ENCODE data around the gene TAC4.
A peak's percentile ranks its signal among the peaks of the same experiment; 100 is the strongest.

TAC4 gene

GRCh38 chr17:49859991-49860953 lies 12.4 kb upstream of the TAC4 start:
- ChIA-PET CTCF (interaction anchor here (0.7 to 25.2 kb wide), 19 partner anchors 9 to 437 kb away, joined by 3 to 753 read pairs (median 4); partner anchors contain the start of gene DLX3), POLR2A (no interaction called here)
- no peak overlapping the region for H3K4me3 ChIP-seq (ENCODE audit: low read depth, low read length)
- no peak for TF ChIP-seq CTCF (IDR thresholded peaks at IDR 0.05; ENCODE audit: insufficient read depth, low read length, missing control alignments)
- DNase-seq (ENCODE audit: low read depth, low spot score), result no peak

GRCh38 chr17:49858796-49859195 lies 10.9 kb upstream of the TAC4 start:
- TF ChIP-seq CTCF (IDR thresholded peaks at IDR 0.05; ENCODE audit: insufficient read depth, low read length, missing control alignments), result no peak
- DNase-seq (ENCODE audit: low read depth, low spot score), result no peak
- ChIA-PET CTCF (interaction anchor here (0.5 to 25.2 kb wide), 2 partner anchors 9 to 140 kb away, joined by 3 to 753 read pairs; partner anchors contain the start of gene DLX3), POLR2A (no interaction called here)
- no peak overlapping the region for H3K4me3 ChIP-seq (ENCODE audit: low read depth, low read length)

GRCh38 chr17:49854126-49854525 lies 6.3 kb upstream of the TAC4 start:
- no peak for TF ChIP-seq CTCF (IDR thresholded peaks at IDR 0.05; ENCODE audit: insufficient read depth, low read length, missing control alignments)
- CTCF ChIA-PET, result interaction anchor here (1.3 to 25.2 kb wide), 4 partner anchors 8 to 286 kb away, joined by 3 to 753 read pairs (median 4); partner anchors contain the start of gene DLX3
- POLR2A ChIA-PET, result no interaction called here

GRCh38 chr17:49853470-49854015 lies 5.7 kb upstream of the TAC4 start:
- ChIA-PET POLR2A (no interaction called here), CTCF (interaction anchor here (1.1 to 25.2 kb wide), 5 partner anchors 9 to 286 kb away, joined by 3 to 753 read pairs (median 4); partner anchors contain the start of gene DLX3)
- H3K4me3 ChIP-seq (ENCODE audit: low read depth, low read length), result no peak overlapping the region
- no peak for TF ChIP-seq CTCF (IDR thresholded peaks at IDR 0.05; ENCODE audit: insufficient read depth, low read length, missing control alignments)
- DNase-seq (ENCODE audit: low read depth, low spot score), result no peak

More at GRCh38 chr17:49854126-49854525, 6.3 kb upstream of the TAC4 start:
- H3K4me3 ChIP-seq (ENCODE audit: low read depth, low read length), result no peak overlapping the region
- no peak for DNase-seq (ENCODE audit: low read depth, low spot score)

- peak; percentile 86 for TF ChIP-seq CTCF (IDR thresholded peaks at IDR 0.05; ENCODE audit: insufficient read depth, low read length, missing control alignments)
- POLR2A ChIA-PET, result interaction anchor here (1.0 kb wide), 1 partner anchor 144 kb away, joined by 3 read pairs; the partner anchor contains the start of gene SLC35B1
- peak overlapping the region; percentile 63 for H3K4me3 ChIP-seq (ENCODE audit: low read depth, low read length)
- DNase-seq (ENCODE audit: low read depth, low spot score), result no peak
- CTCF ChIA-PET, result interaction anchor here (0.5 to 25.2 kb wide), 18 partner anchors 8 to 294 kb away, joined by 3 to 753 read pairs (median 4); partner anchors contain the start of genes DLX3, KAT7 and SLC35B1
Measured at GRCh38 chr17:49851387-49852291, 3.8 kb upstream of the TAC4 start.

Data from AG04449 (cell line).